Spleen (tissue), 7 donors: Measurements from ENCODE around the gene PRPF40A.

Experiments
- POLR2A ChIP-seq, 3 donors: fragments of 450-650 bp; IDR thresholded peaks; one replicate each; pipeline ENCODE4 v1.5.1; 2017; ENCODE audit warnings: antibody characterized with exemption in 3 of 3, mild to moderate bottlenecking in 1 of 3
- TF ChIP-seq, protein P1 (sequence below), 11 experiments: fragments of 200-600 bp in 7 of 11; fragments of 450-650 bp in 4 of 11; sonication (generic) in 4 of 11; IDR thresholded peaks in 8 of 11; conservative IDR thresholded peaks in 3 of 11; 1 replicate in 7 of 11; 2 replicates in 4 of 11; pipeline versions ENCODE4 v1.4.0 to v1.8.0; 2016 to 2021; ENCODE audit warnings: antibody characterized with exemption in 11 of 11, inconsistent platforms in 4 of 11, mild to moderate bottlenecking in 1 of 11
- donor health status: DM: no; HTN: no; CAD: no; lungs with moderate emphysema.
- donor health status: DM: no; HTN: no; CAD: no.
- donor health status: DM: no; HTN: no; CAD: no.

GRCh38 chr2:152763651-152764050, 46.4 kb upstream of the PRPF40A start:
- TF ChIP-seq, protein P1, sequence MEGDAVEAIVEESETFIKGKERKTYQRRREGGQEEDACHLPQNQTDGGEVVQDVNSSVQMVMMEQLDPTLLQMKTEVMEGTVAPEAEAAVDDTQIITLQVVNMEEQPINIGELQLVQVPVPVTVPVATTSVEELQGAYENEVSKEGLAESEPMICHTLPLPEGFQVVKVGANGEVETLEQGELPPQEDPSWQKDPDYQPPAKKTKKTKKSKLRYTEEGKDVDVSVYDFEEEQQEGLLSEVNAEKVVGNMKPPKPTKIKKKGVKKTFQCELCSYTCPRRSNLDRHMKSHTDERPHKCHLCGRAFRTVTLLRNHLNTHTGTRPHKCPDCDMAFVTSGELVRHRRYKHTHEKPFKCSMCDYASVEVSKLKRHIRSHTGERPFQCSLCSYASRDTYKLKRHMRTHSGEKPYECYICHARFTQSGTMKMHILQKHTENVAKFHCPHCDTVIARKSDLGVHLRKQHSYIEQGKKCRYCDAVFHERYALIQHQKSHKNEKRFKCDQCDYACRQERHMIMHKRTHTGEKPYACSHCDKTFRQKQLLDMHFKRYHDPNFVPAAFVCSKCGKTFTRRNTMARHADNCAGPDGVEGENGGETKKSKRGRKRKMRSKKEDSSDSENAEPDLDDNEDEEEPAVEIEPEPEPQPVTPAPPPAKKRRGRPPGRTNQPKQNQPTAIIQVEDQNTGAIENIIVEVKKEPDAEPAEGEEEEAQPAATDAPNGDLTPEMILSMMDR (IDR thresholded peaks at IDR 0.05 in 8 of 11, conservative IDR thresholded peaks at IDR 0.05 in 3 of 11) = no peak
- TF ChIP-seq POLR2A (IDR thresholded peaks at IDR 0.05) = no peak
